ENCODE results near the gene KRTAP10-12. TPM values are rescaled to one million over a fixed set of nuclear protein-coding genes. Genes with fewer than 3 reads are reported as not detected.
A peak's percentile ranks its signal among the peaks of the same experiment; 100 is the strongest.

Gene KRTAP10-12
- total and polyA plus RNA-seq, 2 donors from 2014 or later = not detected

DNA sequence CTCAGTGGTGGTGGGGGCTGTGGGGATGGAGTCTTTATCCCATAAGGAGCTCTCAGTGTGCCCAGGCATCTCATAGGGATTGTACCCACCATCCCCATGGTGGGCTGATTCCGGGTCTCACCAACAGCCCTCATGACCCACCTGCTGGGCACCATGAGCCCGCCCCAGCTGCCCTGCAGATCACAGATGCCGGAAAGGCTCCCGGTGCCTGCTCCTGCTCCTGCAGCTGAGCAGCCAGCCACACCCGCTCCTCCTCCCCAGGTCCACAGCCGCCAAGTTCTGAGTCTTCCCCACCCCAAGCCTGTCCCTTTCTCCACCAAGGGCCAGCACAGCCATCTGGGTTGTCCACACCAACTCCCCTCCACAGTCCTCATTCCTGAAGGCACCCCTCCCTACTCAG lies 29.9 kb downstream of the KRTAP10-12 start:
- no peaks in the 10 kb centered on the region for H3K27me3 ChIP-seq (ENCODE audit: control insufficient read depth, insufficient read depth, low read length)
- H3K27ac ChIP-seq (ENCODE audit: low read depth in 2 of 2, low read length in 2 of 2) = no peak overlapping the region
- no peak overlapping the region for H3K4me3 ChIP-seq (ENCODE audit: low read length in 3 of 3)
- no peak overlapping the region for H3K9ac ChIP-seq (ENCODE audit: low read length in 3 of 3)
- DNase-seq (peak in 2 of 5 donors; percentile 33 to 75), FAIRE-seq (no peak)
- H3K4me1 ChIP-seq (ENCODE audit: control insufficient read depth in 2 of 3, insufficient read depth in 2 of 3, low read depth in 1 of 3, low read length in 3 of 3) = peaks cover 0 to 2% (median 0%) of the 10 kb centered on the region in 3 donors
- no peaks in the 10 kb centered on the region for H3K36me3 ChIP-seq (ENCODE audit: control insufficient read depth in 2 of 3, insufficient read depth in 3 of 3, low read length in 3 of 3)
- TF ChIP-seq CTCF (IDR thresholded peaks at IDR 0.05; ENCODE audit: borderline replicate concordance, extremely low read depth, insufficient read depth) = no peak
- intact Hi-C loops (cut with DNase I) = no loop called here
- H3K9me3 ChIP-seq (ENCODE audit: control insufficient read depth in 2 of 3, insufficient read depth in 1 of 3, low read length in 3 of 3) = no peaks in the 10 kb centered on the region

- intact Hi-C loops (cut with DNase I) = no loop called here
- Histone ChIP-seq H3K36me3 (ENCODE audit: control insufficient read depth in 2 of 3, insufficient read depth in 3 of 3, low read length in 3 of 3) (no peaks in the 10 kb centered on the region), H3K27ac (ENCODE audit: low read depth in 2 of 2, low read length in 2 of 2) (no peak overlapping the region), H3K4me1 (ENCODE audit: control insufficient read depth in 2 of 3, insufficient read depth in 2 of 3, low read depth in 1 of 3, low read length in 3 of 3) (peaks cover 0 to 2% (median 0%) of the 10 kb centered on the region in 3 donors), H3K9ac (ENCODE audit: low read length in 3 of 3) (no peak overlapping the region), H3K4me3 (ENCODE audit: low read length in 3 of 3) (no peak overlapping the region), H3K27me3 (ENCODE audit: control insufficient read depth, insufficient read depth, low read length) (no peaks in the 10 kb centered on the region), H3K9me3 (ENCODE audit: control insufficient read depth in 2 of 3, insufficient read depth in 1 of 3, low read length in 3 of 3) (no peaks in the 10 kb centered on the region)
- FAIRE-seq (no peak), DNase-seq (peak in 2 of 5 donors; percentile 34 to 65)
- TF ChIP-seq CTCF (IDR thresholded peaks at IDR 0.05; ENCODE audit: borderline replicate concordance, extremely low read depth, insufficient read depth) = no peak
Observed at GRCh38 chr21:44727321-44727720, 30.3 kb downstream of the KRTAP10-12 start.

DNA sequence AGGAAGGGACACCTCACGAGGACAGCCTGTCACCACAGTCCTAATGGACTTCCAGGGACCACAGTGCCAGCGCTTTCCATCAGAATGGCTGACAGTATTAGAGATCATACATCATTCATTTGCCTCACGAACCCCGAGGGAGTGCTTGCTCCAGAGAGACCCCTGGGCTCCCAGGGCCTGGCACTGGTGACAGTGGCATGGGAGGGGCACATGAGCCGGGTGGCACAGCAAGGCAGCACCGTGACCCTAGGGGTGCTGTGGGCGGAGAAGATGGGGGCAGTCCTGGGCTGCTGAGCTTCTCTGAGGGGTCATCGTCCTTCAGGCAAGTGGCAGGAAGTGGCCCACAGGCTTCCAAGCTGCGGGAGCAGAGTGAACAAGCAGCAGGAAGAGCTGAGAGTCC lies 30.8 kb downstream of the KRTAP10-12 start:
- Histone ChIP-seq H3K27me3 (ENCODE audit: control insufficient read depth, insufficient read depth, low read length) (no peaks in the 10 kb centered on the region), H3K9me3 (ENCODE audit: control insufficient read depth in 2 of 3, insufficient read depth in 1 of 3, low read length in 3 of 3) (no peaks in the 10 kb centered on the region), H3K4me1 (ENCODE audit: control insufficient read depth in 2 of 3, insufficient read depth in 2 of 3, low read depth in 1 of 3, low read length in 3 of 3) (peaks cover 0 to 2% (median 0%) of the 10 kb centered on the region in 3 donors), H3K27ac (ENCODE audit: low read depth in 2 of 2, low read length in 2 of 2) (no peak overlapping the region), H3K4me3 (ENCODE audit: low read length in 3 of 3) (no peak overlapping the region), H3K36me3 (ENCODE audit: control insufficient read depth in 2 of 3, insufficient read depth in 3 of 3, low read length in 3 of 3) (no peaks in the 10 kb centered on the region), H3K9ac (ENCODE audit: low read length in 3 of 3) (no peak overlapping the region)
- DNase-seq (no peak), FAIRE-seq (no peak)
- no peak for TF ChIP-seq CTCF (IDR thresholded peaks at IDR 0.05; ENCODE audit: borderline replicate concordance, extremely low read depth, insufficient read depth)
- intact Hi-C loops (cut with DNase I) = no loop called here

GRCh38 chr21:44728716-44729115 lies 31.7 kb downstream of the KRTAP10-12 start:
- DNase-seq = peak in 1 of 5 donors; percentile 26
- H3K27me3 ChIP-seq (ENCODE audit: control insufficient read depth, insufficient read depth, low read length) = no peaks in the 10 kb centered on the region
- no peak overlapping the region for H3K4me3 ChIP-seq (ENCODE audit: low read length in 3 of 3)
- intact Hi-C loops (cut with DNase I) = no loop called here
- H3K4me1 ChIP-seq (ENCODE audit: control insufficient read depth in 2 of 3, insufficient read depth in 2 of 3, low read depth in 1 of 3, low read length in 3 of 3) = no peaks in the 10 kb centered on the region
- no peaks in the 10 kb centered on the region for H3K36me3 ChIP-seq (ENCODE audit: control insufficient read depth in 2 of 3, insufficient read depth in 3 of 3, low read length in 3 of 3)
- no peak for TF ChIP-seq CTCF (IDR thresholded peaks at IDR 0.05; ENCODE audit: borderline replicate concordance, extremely low read depth, insufficient read depth)
- H3K9me3 ChIP-seq (ENCODE audit: control insufficient read depth in 2 of 3, insufficient read depth in 1 of 3, low read length in 3 of 3) = no peaks in the 10 kb centered on the region
- FAIRE-seq = no peak
- H3K9ac ChIP-seq (ENCODE audit: low read length in 3 of 3) = no peak overlapping the region
- H3K27ac ChIP-seq (ENCODE audit: low read depth in 2 of 2, low read length in 2 of 2) = no peak overlapping the region

Data from kidney (tissue), 14 donors.